GM20000 (cell line): Measurements from ENCODE around the gene NCKAP5.

Experiments
- DNase-seq: peaks from one replicate; pipeline ENCODE4 v3.0.0; 2012; ENCODE audit warnings: low spot score
- CTCF ChIP-seq: IDR thresholded peaks from 2 replicates; pipeline ENCODE4 v1.5.1; 2012; ENCODE audit warnings: mild to moderate bottlenecking, control low read depth; ENCODE audit errors: extremely low read depth, missing control alignments

Gene NCKAP5

DNA sequence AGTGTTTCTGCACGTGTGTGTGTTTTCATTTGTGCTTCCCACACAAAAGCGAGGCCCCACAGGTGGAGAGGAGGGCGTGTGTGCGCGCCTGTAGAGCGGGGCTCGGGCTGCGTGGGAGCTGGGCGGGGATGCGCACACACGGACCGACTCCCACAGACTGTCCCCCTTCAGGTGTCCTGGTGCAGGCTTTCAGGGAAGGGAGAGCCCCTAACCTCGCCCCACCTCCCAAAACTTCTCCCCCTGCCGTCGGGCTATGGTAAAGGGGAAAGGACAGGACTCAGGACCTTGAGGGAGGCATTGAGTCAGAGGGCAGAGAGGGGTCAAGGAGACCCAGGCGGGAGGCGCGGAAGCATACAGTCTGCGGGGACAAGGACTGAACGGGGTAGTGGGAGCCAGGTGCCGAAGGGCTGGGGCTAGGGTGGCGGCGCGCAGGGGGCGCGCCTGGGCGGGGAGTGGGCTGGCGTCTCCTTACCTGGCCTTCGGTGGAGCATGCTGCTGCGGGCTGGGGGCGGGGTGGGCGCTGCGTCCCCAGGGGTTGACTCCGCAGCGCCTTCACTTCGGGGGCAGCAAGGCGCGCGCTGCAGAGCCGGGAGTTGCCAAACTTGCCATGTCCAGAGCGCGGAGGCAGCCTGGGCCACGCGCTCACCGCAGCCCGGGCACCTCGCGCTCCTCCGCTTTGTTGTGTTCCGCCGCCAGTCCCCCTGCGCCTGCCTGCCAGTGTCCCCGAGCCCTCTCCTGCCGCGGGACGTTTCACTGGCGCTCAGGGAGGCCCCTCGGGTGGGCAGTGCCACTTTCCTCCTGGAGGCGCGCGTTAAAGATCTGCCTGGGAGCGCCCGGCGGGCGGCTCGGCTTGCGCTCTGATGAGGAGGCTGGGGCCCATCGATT, 302.0 kb downstream of the NCKAP5 start:
- no peak for DNase-seq

GRCh38 chr2:133265432-133265949, 302.8 kb downstream of the NCKAP5 start:
- no peak for DNase-seq
- TF ChIP-seq CTCF: no peak

More for the DNA sequence above, 302.0 kb downstream of the NCKAP5 start:
- no peak for TF ChIP-seq CTCF

DNA sequence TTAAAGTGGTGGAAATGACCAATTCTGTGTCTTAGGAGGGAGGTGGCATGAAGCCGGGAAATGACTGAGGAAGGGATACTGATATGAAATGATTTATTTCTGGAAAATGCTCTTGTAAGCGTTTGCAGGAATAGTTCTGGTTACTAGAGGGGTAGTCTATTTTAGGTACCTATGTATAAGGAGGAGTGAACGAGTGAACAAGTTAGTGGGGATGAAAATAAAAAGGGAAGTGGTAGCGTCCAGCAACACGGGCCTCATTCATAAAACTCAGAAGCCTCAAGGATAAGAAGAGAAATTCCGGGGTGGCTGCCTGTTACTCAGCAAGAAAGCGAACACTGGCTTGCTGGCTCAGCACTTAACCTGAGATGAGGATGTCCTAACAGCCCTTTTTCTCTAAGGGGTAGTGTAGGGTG, 303.3 kb downstream of the NCKAP5 start:
- DNase-seq: no peak
- TF ChIP-seq CTCF: no peak

- TF ChIP-seq CTCF: no peak
- DNase-seq: no peak
Observed at GRCh38 chr2:133262893-133263292, 305.4 kb downstream of the NCKAP5 start.

GRCh38 chr2:133255360-133255759, 312.9 kb downstream of the NCKAP5 start:
- DNase-seq: no peak
- no peak for TF ChIP-seq CTCF

GRCh38 chr2:133253793-133254192, 314.5 kb downstream of the NCKAP5 start:
- TF ChIP-seq CTCF: no peak
- no peak for DNase-seq

DNA sequence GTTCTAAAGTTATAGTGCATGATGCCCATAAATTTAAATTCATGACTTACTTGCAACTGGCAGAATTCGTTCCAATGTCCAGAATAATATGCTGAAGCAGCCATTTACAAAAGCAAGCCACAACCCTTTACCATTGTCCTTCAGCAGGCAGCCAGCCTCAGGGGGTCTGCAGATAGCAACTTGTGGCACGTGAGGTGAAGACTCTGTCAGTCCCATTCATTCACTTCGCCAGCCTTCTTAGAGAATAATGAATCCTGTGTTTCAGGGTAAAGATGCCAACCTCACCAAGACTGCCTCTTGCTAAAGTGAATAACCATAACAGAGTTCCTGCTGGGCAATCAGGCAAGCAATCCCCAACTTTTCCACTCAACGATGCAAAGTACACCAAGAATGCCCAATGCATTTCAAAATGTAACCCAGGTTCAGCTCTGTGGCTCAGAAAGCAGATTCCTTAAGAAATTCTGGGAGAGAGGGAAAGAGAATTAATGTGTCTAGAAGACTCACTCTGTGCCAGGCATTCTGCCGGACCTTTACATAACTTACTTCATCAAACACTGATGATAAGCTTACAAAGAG, 315.4 kb downstream of the NCKAP5 start:
- no peak for DNase-seq
- TF ChIP-seq CTCF: no peak
